NCI-H2029 (cell line): ENCODE data around the gene LHFPL6.

ENCODE experiments used
- DNase-seq: peaks from one replicate; lab custom pipeline; 2025; lab: John Stamatoyannopoulos, UW

The LHFPL6 gene

GRCh38 chr13:39602614-39603366 is at the start of gene LHFPL6:
TSS of gene LHFPL6 (minus strand) at chr13:39603193.
- DNase-seq: peak; percentile 14

GRCh38 chr13:39646122-39646521 is 43.1 kb upstream of the LHFPL6 start:
- no peak for DNase-seq

GRCh38 chr13:39641645-39642044 is 38.7 kb upstream of the LHFPL6 start:
- no peak for DNase-seq

- DNase-seq: no peak
Observed at GRCh38 chr13:39637890-39638289, 34.9 kb upstream of the LHFPL6 start.

- DNase-seq: no peak
Observed at GRCh38 chr13:39635564-39635963, 32.6 kb upstream of the LHFPL6 start.

GRCh38 chr13:39632994-39633393 is 30.0 kb upstream of the LHFPL6 start:
- DNase-seq: no peak

GRCh38 chr13:39631307-39631706 is 28.3 kb upstream of the LHFPL6 start:
- no peak for DNase-seq

- DNase-seq: no peak
Observed at GRCh38 chr13:39623466-39623865, 20.5 kb upstream of the LHFPL6 start.

GRCh38 chr13:39618561-39618960 is 15.6 kb upstream of the LHFPL6 start:
- no peak for DNase-seq

GRCh38 chr13:39616087-39616694 is 13.2 kb upstream of the LHFPL6 start:
- DNase-seq: peak; percentile 24

- peak; percentile 17 for DNase-seq
Observed at GRCh38 chr13:39612023-39612637, 9.1 kb upstream of the LHFPL6 start.

GRCh38 chr13:39607876-39608275 is 4.9 kb upstream of the LHFPL6 start:
- DNase-seq: no peak

GRCh38 chr13:39605677-39606320 is 2.8 kb upstream of the LHFPL6 start:
- no peak for DNase-seq

- no peak for DNase-seq
Observed at GRCh38 chr13:39604756-39605155, 1.8 kb upstream of the LHFPL6 start.

GRCh38 chr13:39603424-39603947 is 493 bp upstream of the LHFPL6 start:
- no peak for DNase-seq

GRCh38 chr13:39602277-39602613 is 748 bp downstream of the LHFPL6 start:
- DNase-seq: no peak

GRCh38 chr13:39601636-39602035 is 1.4 kb downstream of the LHFPL6 start:
- no peak for DNase-seq

- no peak for DNase-seq
Observed at GRCh38 chr13:39600766-39601165, 2.2 kb downstream of the LHFPL6 start.

- no peak for DNase-seq
Observed at GRCh38 chr13:39599842-39600241, 3.2 kb downstream of the LHFPL6 start.

GRCh38 chr13:39599012-39599411 is 4.0 kb downstream of the LHFPL6 start:
- no peak for DNase-seq

- no peak for DNase-seq
Observed at GRCh38 chr13:39597838-39598237, 5.2 kb downstream of the LHFPL6 start.

- DNase-seq: no peak
Observed at GRCh38 chr13:39596685-39597084, 6.3 kb downstream of the LHFPL6 start.

GRCh38 chr13:39596176-39596575 is 6.8 kb downstream of the LHFPL6 start:
- no peak for DNase-seq
